ENCODE results near the gene KAT14.

KAT14 gene

GRCh38 chr20:18213002-18213401 is 75.3 kb downstream of the KAT14 start:
- ATAC-seq: no peak
- no peak for TF ChIP-seq ZFP30 (CRISPR knock-in tag; IDR thresholded peaks at IDR 0.05)
- no peak for TF ChIP-seq BACH2 (CRISPR knock-in tag; IDR thresholded peaks at IDR 0.05; ENCODE audit: borderline replicate concordance)
- TF ChIP-seq POU6F1 (CRISPR knock-in tag; IDR thresholded peaks at IDR 0.05; ENCODE audit: borderline replicate concordance, low read depth): no peak
- TF ChIP-seq ZNF8 (CRISPR knock-in tag; IDR thresholded peaks at IDR 0.05): no peak
- TF ChIP-seq ISL1 (CRISPR knock-in tag; IDR thresholded peaks at IDR 0.05): no peak
- TF ChIP-seq, protein P1, sequence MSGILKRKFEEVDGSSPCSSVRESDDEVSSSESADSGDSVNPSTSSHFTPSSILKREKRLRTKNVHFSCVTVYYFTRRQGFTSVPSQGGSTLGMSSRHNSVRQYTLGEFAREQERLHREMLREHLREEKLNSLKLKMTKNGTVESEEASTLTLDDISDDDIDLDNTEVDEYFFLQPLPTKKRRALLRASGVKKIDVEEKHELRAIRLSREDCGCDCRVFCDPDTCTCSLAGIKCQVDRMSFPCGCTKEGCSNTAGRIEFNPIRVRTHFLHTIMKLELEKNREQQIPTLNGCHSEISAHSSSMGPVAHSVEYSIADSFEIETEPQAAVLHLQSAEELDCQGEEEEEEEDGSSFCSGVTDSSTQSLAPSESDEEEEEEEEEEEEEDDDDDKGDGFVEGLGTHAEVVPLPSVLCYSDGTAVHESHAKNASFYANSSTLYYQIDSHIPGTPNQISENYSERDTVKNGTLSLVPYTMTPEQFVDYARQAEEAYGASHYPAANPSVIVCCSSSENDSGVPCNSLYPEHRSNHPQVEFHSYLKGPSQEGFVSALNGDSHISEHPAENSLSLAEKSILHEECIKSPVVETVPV (CRISPR knock-in tag; IDR thresholded peaks at IDR 0.05): no peak

DNA sequence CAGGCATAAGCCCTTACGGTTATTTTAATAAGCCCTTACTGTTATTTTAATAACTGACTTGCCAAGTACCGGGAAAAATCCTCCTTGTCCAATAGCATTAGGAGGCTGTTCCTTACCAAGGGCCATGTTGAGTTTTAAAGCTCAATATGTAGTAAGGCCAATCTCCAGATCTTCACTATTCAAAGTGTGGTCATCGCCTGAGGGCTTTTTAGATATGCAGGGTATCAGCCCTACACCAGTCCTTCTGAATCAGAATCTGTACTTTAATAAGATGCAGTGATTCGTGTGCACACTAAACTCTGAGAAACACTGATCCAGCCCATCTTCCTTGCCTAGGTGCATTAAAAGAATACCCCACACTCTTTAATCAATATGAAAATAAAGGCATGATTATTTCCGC is 77.9 kb downstream of the KAT14 start:
- TF ChIP-seq, protein P2, sequence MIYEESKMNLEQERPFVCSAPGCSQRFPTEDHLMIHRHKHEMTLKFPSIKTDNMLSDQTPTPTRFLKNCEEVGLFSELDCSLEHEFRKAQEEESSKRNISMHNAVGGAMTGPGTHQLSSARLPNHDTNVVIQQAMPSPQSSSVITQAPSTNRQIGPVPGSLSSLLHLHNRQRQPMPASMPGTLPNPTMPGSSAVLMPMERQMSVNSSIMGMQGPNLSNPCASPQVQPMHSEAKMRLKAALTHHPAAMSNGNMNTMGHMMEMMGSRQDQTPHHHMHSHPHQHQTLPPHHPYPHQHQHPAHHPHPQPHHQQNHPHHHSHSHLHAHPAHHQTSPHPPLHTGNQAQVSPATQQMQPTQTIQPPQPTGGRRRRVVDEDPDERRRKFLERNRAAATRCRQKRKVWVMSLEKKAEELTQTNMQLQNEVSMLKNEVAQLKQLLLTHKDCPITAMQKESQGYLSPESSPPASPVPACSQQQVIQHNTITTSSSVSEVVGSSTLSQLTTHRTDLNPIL (CRISPR knock-in tag; IDR thresholded peaks at IDR 0.05; ENCODE audit: low read depth): no peak
- TF ChIP-seq CSDC2 (CRISPR knock-in tag; IDR thresholded peaks at IDR 0.05) (no peak), POU6F1 (CRISPR knock-in tag; IDR thresholded peaks at IDR 0.05; ENCODE audit: borderline replicate concordance, low read depth) (no peak), TCF4 (CRISPR knock-in tag; IDR thresholded peaks at IDR 0.05; ENCODE audit: borderline replicate concordance) (no peak), ARNTL (CRISPR knock-in tag; IDR thresholded peaks at IDR 0.05; ENCODE audit: borderline replicate concordance, low read depth) (no peak), ESRRG (CRISPR knock-in tag; IDR thresholded peaks at IDR 0.05) (no peak), ZNF70 (CRISPR knock-in tag; IDR thresholded peaks at IDR 0.05) (no peak), BACH2 (CRISPR knock-in tag; IDR thresholded peaks at IDR 0.05; ENCODE audit: borderline replicate concordance) (no peak), ZNF8 (CRISPR knock-in tag; IDR thresholded peaks at IDR 0.05) (no peak), ZC3H10 (CRISPR knock-in tag; IDR thresholded peaks at IDR 0.05) (no peak), GLIS3 (CRISPR knock-in tag; IDR thresholded peaks at IDR 0.05) (no peak), PPARA (CRISPR knock-in tag; IDR thresholded peaks at IDR 0.05; ENCODE audit: borderline replicate concordance) (no peak), ZNF565 (CRISPR knock-in tag; conservative IDR thresholded peaks at IDR 0.05; ENCODE audit: low read depth) (no peak), OSR1 (CRISPR knock-in tag; IDR thresholded peaks at IDR 0.05) (no peak)
- TF ChIP-seq, protein P3, sequence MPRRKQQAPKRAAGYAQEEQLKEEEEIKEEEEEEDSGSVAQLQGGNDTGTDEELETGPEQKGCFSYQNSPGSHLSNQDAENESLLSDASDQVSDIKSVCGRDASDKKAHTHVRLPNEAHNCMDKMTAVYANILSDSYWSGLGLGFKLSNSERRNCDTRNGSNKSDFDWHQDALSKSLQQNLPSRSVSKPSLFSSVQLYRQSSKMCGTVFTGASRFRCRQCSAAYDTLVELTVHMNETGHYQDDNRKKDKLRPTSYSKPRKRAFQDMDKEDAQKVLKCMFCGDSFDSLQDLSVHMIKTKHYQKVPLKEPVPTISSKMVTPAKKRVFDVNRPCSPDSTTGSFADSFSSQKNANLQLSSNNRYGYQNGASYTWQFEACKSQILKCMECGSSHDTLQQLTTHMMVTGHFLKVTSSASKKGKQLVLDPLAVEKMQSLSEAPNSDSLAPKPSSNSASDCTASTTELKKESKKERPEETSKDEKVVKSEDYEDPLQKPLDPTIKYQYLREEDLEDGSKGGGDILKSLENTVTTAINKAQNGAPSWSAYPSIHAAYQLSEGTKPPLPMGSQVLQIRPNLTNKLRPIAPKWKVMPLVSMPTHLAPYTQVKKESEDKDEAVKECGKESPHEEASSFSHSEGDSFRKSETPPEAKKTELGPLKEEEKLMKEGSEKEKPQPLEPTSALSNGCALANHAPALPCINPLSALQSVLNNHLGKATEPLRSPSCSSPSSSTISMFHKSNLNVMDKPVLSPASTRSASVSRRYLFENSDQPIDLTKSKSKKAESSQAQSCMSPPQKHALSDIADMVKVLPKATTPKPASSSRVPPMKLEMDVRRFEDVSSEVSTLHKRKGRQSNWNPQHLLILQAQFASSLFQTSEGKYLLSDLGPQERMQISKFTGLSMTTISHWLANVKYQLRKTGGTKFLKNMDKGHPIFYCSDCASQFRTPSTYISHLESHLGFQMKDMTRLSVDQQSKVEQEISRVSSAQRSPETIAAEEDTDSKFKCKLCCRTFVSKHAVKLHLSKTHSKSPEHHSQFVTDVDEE (CRISPR knock-in tag; IDR thresholded peaks at IDR 0.05): no peak
- TF ChIP-seq, protein P1 (CRISPR knock-in tag; IDR thresholded peaks at IDR 0.05): no peak
- ATAC-seq: no peak

DNA sequence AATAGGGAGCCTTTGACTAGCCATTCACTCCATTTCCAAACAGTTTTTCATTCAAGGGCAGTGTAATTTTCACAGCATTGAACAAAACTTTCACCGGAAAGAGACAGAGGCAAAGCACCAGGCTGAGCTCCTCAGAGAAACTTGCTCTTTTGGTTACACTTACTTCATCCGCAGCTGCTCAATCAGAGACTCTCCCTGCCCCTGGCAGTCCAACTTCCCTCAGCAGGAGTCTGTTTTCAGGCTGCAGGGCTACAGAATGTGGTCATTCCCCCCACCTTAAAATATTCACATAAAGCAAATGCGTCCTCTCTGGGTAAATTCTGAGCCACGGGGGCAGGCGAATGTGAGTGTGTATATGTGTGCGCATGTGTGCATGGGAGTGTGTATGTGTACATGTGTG is 80.6 kb downstream of the KAT14 start:
- no peak for ATAC-seq
- TF ChIP-seq PPARA (CRISPR knock-in tag; IDR thresholded peaks at IDR 0.05; ENCODE audit: borderline replicate concordance) (no peak), ZC3H10 (CRISPR knock-in tag; IDR thresholded peaks at IDR 0.05) (no peak), ESRRG (CRISPR knock-in tag; IDR thresholded peaks at IDR 0.05) (no peak), GLIS3 (CRISPR knock-in tag; IDR thresholded peaks at IDR 0.05) (no peak)
- TF ChIP-seq, protein P3 (CRISPR knock-in tag; IDR thresholded peaks at IDR 0.05): no peak
